Measurements from ENCODE around the gene ZAR1L. TPM values are rescaled to one million over a fixed set of nuclear protein-coding genes. Genes with fewer than 3 reads are reported as not detected.

ZAR1L gene
- total and polyA plus RNA-seq, 8 donors = not detected

GRCh38 chr13:32281096-32281495 lies 34.1 kb downstream of the ZAR1L start:
- Histone ChIP-seq H3K4me3 (no peak overlapping the region), H3K4me1 (peaks cover 0 to 6% (median 0%) of the 10 kb centered on the region in 3 donors), H3K27ac (no peak overlapping the region), H3K9me3 (no peaks in the 10 kb centered on the region), H3K27me3 (no peaks in the 10 kb centered on the region), H3K36me3 (peaks cover 0 to 29% (median 4%) of the 10 kb centered on the region in 3 donors)
- 84 to 95% methylated on average over 1 of the region's 1 CpG for WGBS, 2 donors
- ATAC-seq (no peak), DNase-seq (no peak), FAIRE-seq (no peak)
- intact Hi-C loops (cut with DNase I) = no loop called here
- TF ChIP-seq CTCF (IDR thresholded peaks at IDR 0.05) = no peak

- 89 to 94% methylated on average over 3 of the region's 3 CpGs for WGBS, 2 donors
- ATAC-seq = no peak
- no peak overlapping the region for H3K4me3 ChIP-seq
- no peak for DNase-seq
- no peaks in the 10 kb centered on the region for H3K9me3 ChIP-seq
- H3K4me1 ChIP-seq = no peaks in the 10 kb centered on the region
- no peak for FAIRE-seq
- TF ChIP-seq CTCF (IDR thresholded peaks at IDR 0.05) = no peak
- H3K36me3 ChIP-seq = peaks cover 0 to 38% (median 7%) of the 10 kb centered on the region in 3 donors
- no peaks in the 10 kb centered on the region for H3K27me3 ChIP-seq
- intact Hi-C loops (cut with DNase I) = no loop called here
- no peak overlapping the region for H3K27ac ChIP-seq
These were observed 36.7 kb downstream of the ZAR1L start for GRCh38 chr13:32278426-32278825.

- Histone ChIP-seq H3K36me3 (peaks cover 0 to 38% (median 7%) of the 10 kb centered on the region in 3 donors), H3K4me1 (no peaks in the 10 kb centered on the region), H3K27ac (no peak overlapping the region), H3K4me3 (no peak overlapping the region), H3K9me3 (no peaks in the 10 kb centered on the region), H3K27me3 (no peaks in the 10 kb centered on the region)
- TF ChIP-seq CTCF (IDR thresholded peaks at IDR 0.05) = no peak
- 96 to 100% methylated on average over 1 of the region's 1 CpG for WGBS, 2 donors
- intact Hi-C loops (cut with DNase I) = no loop called here
- DNase-seq (no peak), ATAC-seq (no peak), FAIRE-seq (no peak)
These were observed 37.3 kb downstream of the ZAR1L start for GRCh38 chr13:32277839-32278238.

- H3K27ac ChIP-seq = no peak overlapping the region
- TF ChIP-seq CTCF (IDR thresholded peaks at IDR 0.05) = no peak
- H3K27me3 ChIP-seq = no peaks in the 10 kb centered on the region
- no peaks in the 10 kb centered on the region for H3K9me3 ChIP-seq
- no peak for FAIRE-seq
- H3K4me1 ChIP-seq = no peaks in the 10 kb centered on the region
- DNase-seq = no peak
- WGBS, 2 donors = 77 to 90% methylated on average over 4 of the region's 4 CpGs
- intact Hi-C loops (cut with DNase I) = no loop called here
- peaks cover 0 to 24% (median 7%) of the 10 kb centered on the region in 3 donors for H3K36me3 ChIP-seq
- H3K4me3 ChIP-seq = no peak overlapping the region
- no peak for ATAC-seq
These were observed 43.0 kb downstream of the ZAR1L start for GRCh38 chr13:32272021-32272683.

GRCh38 chr13:32267836-32268439 lies 47.2 kb downstream of the ZAR1L start:
- TF ChIP-seq CTCF (IDR thresholded peaks at IDR 0.05) = peak; percentile 53 to 76 (median 65)
- Histone ChIP-seq H3K27me3 (no peaks in the 10 kb centered on the region), H3K27ac (no peak overlapping the region), H3K4me3 (no peak overlapping the region), H3K36me3 (peaks cover 3 to 29% (median 13%) of the 10 kb centered on the region in 3 donors), H3K4me1 (no peaks in the 10 kb centered on the region), H3K9me3 (no peaks in the 10 kb centered on the region)
- intact Hi-C loops (cut with DNase I) = no loop called here
- ATAC-seq = peak; percentile 55 to 91 (median 84)
- WGBS, 2 donors = 78% methylated on average over 7 of the region's 7 CpGs
- peak in 5 of 6 donors; percentile 14 to 81 (median 48) for DNase-seq
- FAIRE-seq = no peak
